Mesendoderm (in vitro differentiated cells): Measurements from ENCODE around the gene MRPL11.
A peak's percentile ranks its signal among the peaks of the same experiment; 100 is the strongest.
"Not testable (repeated sequence)": the region's sequence is repeated elsewhere in the genome, so short reads cannot be mapped to it uniquely, and the experiment has no call there.

Source experiments
- DNase-seq: peaks from one replicate; pipeline ENCODE4 v3.0.0; 2013
- H2AK5ac ChIP-seq: 2 replicates; pipeline ENCODE4 v1.6.1; 2013; ENCODE audit warnings: low read length, inconsistent platforms
- H2BK120ac ChIP-seq: 2 replicates; pipeline ENCODE4 v1.6.1; 2013; ENCODE audit warnings: low read depth, mild to moderate bottlenecking, low read length, moderate library complexity, mixed read lengths
- H2BK15ac ChIP-seq: replicated peaks from 2 replicates; pipeline ENCODE4 v1.6.1; 2013; ENCODE audit warnings: low read depth, mild to moderate bottlenecking, moderate library complexity
- H2BK5ac ChIP-seq: 2 replicates; pipeline ENCODE4 v1.6.1; 2013; ENCODE audit warnings: low read length, inconsistent platforms
- H3K18ac ChIP-seq: 2 replicates; pipeline ENCODE4 v1.6.1; 2013; ENCODE audit warnings: mild to moderate bottlenecking, low read length, mixed read lengths
- H3K23ac ChIP-seq: one replicate; pipeline ENCODE4 v1.6.1; 2013; ENCODE audit warnings: low read length
- H3K27ac ChIP-seq: 2 replicates; pipeline ENCODE4 v1.5.1; 2013; ENCODE audit warnings: low read depth, mild to moderate bottlenecking, inconsistent platforms, low read length, moderate library complexity
- H3K27me3 ChIP-seq: 2 replicates; pipeline ENCODE4 v1.6.1; 2013; ENCODE audit warnings: low read length, control low read depth, mild to moderate bottlenecking, inconsistent platforms; ENCODE audit not compliant: insufficient read depth, poor library complexity
- H3K36me3 ChIP-seq: 2 replicates; pipeline ENCODE4 v1.6.1; 2013; ENCODE audit warnings: low read length, inconsistent platforms; ENCODE audit not compliant: control insufficient read depth, insufficient read depth
- H3K4ac ChIP-seq: one replicate; pipeline ENCODE4 v1.6.1; 2013; ENCODE audit warnings: low read depth, mild to moderate bottlenecking, low read length, moderate library complexity
- H3K4me1 ChIP-seq: 2 replicates; pipeline ENCODE4 v1.6.1; 2013; ENCODE audit warnings: low read depth, low read length, inconsistent platforms; ENCODE audit not compliant: control insufficient read depth
- H3K4me2 ChIP-seq: 2 replicates; pipeline ENCODE4 v1.6.1; 2013; ENCODE audit warnings: low read length
- H3K4me3 ChIP-seq: 2 replicates; pipeline ENCODE4 v1.5.1; 2013; ENCODE audit warnings: mild to moderate bottlenecking, low read length
- H3K56ac ChIP-seq: one replicate; pipeline ENCODE4 v1.6.1; 2013; ENCODE audit warnings: low read length
- H3K79me1 ChIP-seq: 2 replicates; pipeline ENCODE4 v1.6.1; 2013; ENCODE audit warnings: low read length, inconsistent platforms
- H3K79me2 ChIP-seq: 2 replicates; pipeline ENCODE4 v1.6.1; 2013; ENCODE audit warnings: mild to moderate bottlenecking, low read length; ENCODE audit not compliant: control insufficient read depth, insufficient read depth
- H3K9ac ChIP-seq: 2 replicates; pipeline ENCODE4 v1.6.1; 2013; ENCODE audit warnings: low read length, inconsistent platforms
- H4K5ac ChIP-seq: one replicate; pipeline ENCODE4 v1.6.1; 2013; ENCODE audit warnings: low read length
- H4K8ac ChIP-seq: one replicate; pipeline ENCODE4 v1.6.1; 2013; ENCODE audit warnings: low read depth, mild to moderate bottlenecking, control low read depth, low read length, moderate library complexity
- WGBS: extraction: QIAGEN DNeasy Blood & Tissue Kit; methylation state at CpG from one replicate; pipeline ENCODE4 v1.1.7; 2013; ENCODE audit warnings: low lambda C conversion rate, missing lambda C conversion rate; ENCODE audit not compliant: insufficient coverage; ENCODE audit errors: extremely low coverage; 5-methylcytosine and 5-hydroxymethylcytosine counted together

The MRPL11 gene

GRCh38 chr11:66443602-66444001 is 5.0 kb upstream of the MRPL11 start:
- no peak overlapping the region for H3K4ac ChIP-seq
- H3K4me2 ChIP-seq = no peak overlapping the region
- no peak overlapping the region for H3K9ac ChIP-seq
- no peak overlapping the region for H3K23ac ChIP-seq
- H3K79me2 ChIP-seq = no peaks in the 10 kb centered on the region
- DNase-seq = no peak
- no peak overlapping the region for H3K4me3 ChIP-seq
- no peak overlapping the region for H3K56ac ChIP-seq
- no peak overlapping the region for H3K27ac ChIP-seq
- WGBS = no CpG with 5 or more reads among the region's 4 CpGs
- no peak overlapping the region for H2BK5ac ChIP-seq
- no peak overlapping the region for H2BK15ac ChIP-seq
- no peaks in the 10 kb centered on the region for H3K36me3 ChIP-seq
- no peak overlapping the region for H4K5ac ChIP-seq
- no peak overlapping the region for H2AK5ac ChIP-seq
- no peak overlapping the region for H2BK120ac ChIP-seq
- no peaks in the 10 kb centered on the region for H3K4me1 ChIP-seq
- no peaks in the 10 kb centered on the region for H3K79me1 ChIP-seq
- H4K8ac ChIP-seq = no peak overlapping the region
- no peak overlapping the region for H3K18ac ChIP-seq
- H3K27me3 ChIP-seq = no peaks in the 10 kb centered on the region

GRCh38 chr11:66440940-66441282 is 2.3 kb upstream of the MRPL11 start:
- not testable (repeated sequence) for H3K4me1 ChIP-seq, H3K23ac ChIP-seq, H2BK120ac ChIP-seq, H4K8ac ChIP-seq, H2BK15ac ChIP-seq, H3K4me2 ChIP-seq, H3K4ac ChIP-seq, H3K27me3 ChIP-seq, H3K18ac ChIP-seq, H4K5ac ChIP-seq, H3K9ac ChIP-seq, H3K56ac ChIP-seq, H2AK5ac ChIP-seq, H3K4me3 ChIP-seq, H3K79me2 ChIP-seq, H3K36me3 ChIP-seq, H3K27ac ChIP-seq, H2BK5ac ChIP-seq, DNase-seq, H3K79me1 ChIP-seq
- no CpG with 5 or more reads among the region's 27 CpGs for WGBS

- not testable (repeated sequence) for H3K18ac ChIP-seq, H3K27ac ChIP-seq, H2AK5ac ChIP-seq, H3K4me3 ChIP-seq, H3K9ac ChIP-seq, H3K23ac ChIP-seq, H4K8ac ChIP-seq, H3K79me2 ChIP-seq, H3K4me1 ChIP-seq, H2BK5ac ChIP-seq, H3K27me3 ChIP-seq, H2BK120ac ChIP-seq, H2BK15ac ChIP-seq, DNase-seq, H4K5ac ChIP-seq, H3K36me3 ChIP-seq, H3K56ac ChIP-seq, H3K4ac ChIP-seq, H3K79me1 ChIP-seq, H3K4me2 ChIP-seq
- no CpG with 5 or more reads among the region's 29 CpGs for WGBS
These were observed 1.7 kb upstream of the MRPL11 start for GRCh38 chr11:66440101-66440939.

DNA sequence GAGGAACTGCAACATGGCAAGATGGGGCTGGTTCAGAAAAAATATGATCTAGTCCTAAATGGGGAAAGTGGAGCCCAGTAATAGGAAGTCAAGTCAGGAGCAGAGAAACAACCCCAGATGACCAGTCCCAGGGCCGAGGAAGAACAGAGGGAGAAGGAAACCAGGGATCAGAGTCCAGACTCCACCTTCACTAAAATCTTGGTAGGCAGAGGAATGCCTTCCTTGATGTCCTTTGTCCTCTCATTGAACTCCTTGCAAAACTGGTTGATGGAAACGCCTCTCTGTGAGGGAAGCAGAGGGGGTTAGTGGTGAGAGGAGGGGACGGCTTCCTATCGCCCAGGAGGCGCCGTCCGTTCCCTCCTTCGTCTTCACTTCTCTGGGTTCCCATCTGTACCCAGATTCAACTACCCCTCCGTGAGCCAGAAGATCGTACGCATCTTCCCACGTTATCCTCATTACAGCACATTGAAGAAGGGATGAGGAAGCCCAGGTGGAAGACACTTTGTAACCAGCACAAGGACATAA is 607 bp downstream of the MRPL11 start:
- Histone ChIP-seq H3K79me2 (peaks cover 6% of the 10 kb centered on the region), H3K4me3 (peak overlapping the region; percentile 98), H3K9ac (peak overlapping the region; percentile 69), H3K27me3 (no peaks in the 10 kb centered on the region), H3K4ac (no peak overlapping the region), H3K23ac (no peak overlapping the region), H2BK120ac (no peak overlapping the region), H4K5ac (no peak overlapping the region), H4K8ac (no peak overlapping the region), H3K4me1 (no peaks in the 10 kb centered on the region), H3K18ac (no peak overlapping the region), H3K56ac (peak overlapping the region; percentile 91), H2AK5ac (peak overlapping the region; percentile 5), H3K4me2 (peak overlapping the region; percentile 47), H2BK15ac (no peak overlapping the region), H3K27ac (no peak overlapping the region), H3K36me3 (peaks cover 9% of the 10 kb centered on the region), H2BK5ac (no peak overlapping the region), H3K79me1 (peaks cover 4% of the 10 kb centered on the region)
- DNase-seq = peak; percentile 25
- no CpG with 5 or more reads among the region's 12 CpGs for WGBS

GRCh38 chr11:66432597-66432996 is 6.1 kb downstream of the MRPL11 start:
- Histone ChIP-seq H3K18ac (no peak overlapping the region), H2BK120ac (no peak overlapping the region), H3K4ac (no peak overlapping the region), H2BK5ac (no peak overlapping the region), H4K8ac (no peak overlapping the region), H3K23ac (no peak overlapping the region), H3K9ac (no peak overlapping the region), H3K4me1 (no peaks in the 10 kb centered on the region), H3K79me2 (peaks cover 2% of the 10 kb centered on the region), H2AK5ac (no peak overlapping the region), H3K79me1 (no peaks in the 10 kb centered on the region), H3K27me3 (no peaks in the 10 kb centered on the region), H4K5ac (no peak overlapping the region), H3K4me3 (no peak overlapping the region), H3K56ac (no peak overlapping the region), H2BK15ac (no peak overlapping the region), H3K4me2 (no peak overlapping the region), H3K27ac (no peak overlapping the region), H3K36me3 (peaks cover 9% of the 10 kb centered on the region)
- WGBS = no CpG with 5 or more reads among the region's 7 CpGs
- no peak for DNase-seq
